Measurements from ENCODE around the gene BAIAP3.
"Not testable (repeated sequence)": the region's sequence is repeated elsewhere in the genome, so short reads cannot be mapped to it uniquely, and the experiment has no call there.

The BAIAP3 gene, protein sequence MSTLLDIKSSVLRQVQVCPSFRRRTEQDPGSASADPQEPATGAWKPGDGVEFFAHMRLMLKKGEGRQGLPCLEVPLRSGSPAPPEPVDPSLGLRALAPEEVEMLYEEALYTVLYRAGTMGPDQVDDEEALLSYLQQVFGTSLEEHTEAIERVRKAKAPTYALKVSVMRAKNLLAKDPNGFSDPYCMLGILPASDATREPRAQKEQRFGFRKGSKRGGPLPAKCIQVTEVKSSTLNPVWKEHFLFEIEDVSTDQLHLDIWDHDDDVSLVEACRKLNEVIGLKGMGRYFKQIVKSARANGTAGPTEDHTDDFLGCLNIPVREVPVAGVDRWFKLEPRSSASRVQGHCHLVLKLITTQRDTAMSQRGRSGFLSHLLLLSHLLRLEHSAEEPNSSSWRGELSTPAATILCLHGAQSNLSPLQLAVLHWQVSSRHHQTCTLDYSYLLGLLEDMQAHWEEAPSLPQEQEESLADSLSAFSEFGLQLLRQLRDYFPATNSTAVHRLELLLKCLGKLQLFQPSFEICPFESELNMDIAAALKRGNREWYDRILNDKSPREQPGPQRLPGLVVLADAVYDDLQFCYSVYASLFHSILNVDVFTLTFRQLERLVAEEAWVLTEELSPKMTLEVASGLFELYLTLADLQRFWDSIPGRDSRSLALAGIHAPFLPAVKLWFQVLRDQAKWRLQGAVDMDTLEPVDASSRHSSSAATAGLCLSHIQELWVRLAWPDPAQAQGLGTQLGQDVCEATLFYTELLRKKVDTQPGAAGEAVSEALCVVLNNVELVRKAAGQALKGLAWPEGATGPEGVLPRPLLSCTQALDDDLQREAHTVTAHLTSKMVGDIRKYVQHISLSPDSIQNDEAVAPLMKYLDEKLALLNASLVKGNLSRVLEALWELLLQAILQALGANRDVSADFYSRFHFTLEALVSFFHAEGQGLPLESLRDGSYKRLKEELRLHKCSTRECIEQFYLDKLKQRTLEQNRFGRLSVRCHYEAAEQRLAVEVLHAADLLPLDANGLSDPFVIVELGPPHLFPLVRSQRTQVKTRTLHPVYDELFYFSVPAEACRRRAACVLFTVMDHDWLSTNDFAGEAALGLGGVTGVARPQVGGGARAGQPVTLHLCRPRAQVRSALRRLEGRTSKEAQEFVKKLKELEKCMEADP

DNA sequence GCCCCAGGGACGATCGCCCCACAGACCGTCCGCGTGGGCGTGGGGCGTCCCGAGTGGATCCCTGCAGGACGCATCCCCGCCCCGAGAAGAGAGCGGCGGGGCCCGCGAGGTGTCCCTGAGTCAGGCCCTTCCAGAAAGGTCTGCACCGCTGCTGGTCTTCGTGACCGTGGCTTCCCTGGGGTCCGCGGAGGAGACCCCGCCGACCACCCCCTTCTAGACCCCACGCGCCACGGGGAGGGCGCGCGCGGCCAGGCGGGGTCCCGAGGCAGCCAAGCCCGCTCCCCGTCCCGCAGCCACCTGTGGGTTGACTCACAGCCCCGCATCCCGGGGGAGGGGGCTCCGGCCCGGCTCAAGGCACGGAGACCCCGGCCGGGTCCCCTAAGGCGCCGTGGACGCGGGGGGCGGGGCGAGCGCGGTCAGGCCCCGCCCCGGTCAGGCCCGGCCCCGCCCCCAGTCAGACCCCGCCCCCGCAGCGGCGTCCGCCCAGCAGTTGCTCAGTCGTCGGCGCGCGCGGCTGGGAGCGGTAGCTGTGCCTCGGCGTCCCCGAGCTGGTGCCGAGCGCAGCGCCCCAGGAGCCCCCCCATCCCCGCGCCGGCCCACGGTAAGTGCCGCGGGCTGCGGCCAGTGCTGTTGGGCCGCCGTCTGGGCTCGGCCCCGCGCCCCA is at the start of gene BAIAP3:
BAIAP3 (plus strand) TSS at position 497 of the 664 bp plus-strand sequence. CDS start 4,905 bp downstream, outside the sequence.
- no peak for DNase-seq

DNA sequence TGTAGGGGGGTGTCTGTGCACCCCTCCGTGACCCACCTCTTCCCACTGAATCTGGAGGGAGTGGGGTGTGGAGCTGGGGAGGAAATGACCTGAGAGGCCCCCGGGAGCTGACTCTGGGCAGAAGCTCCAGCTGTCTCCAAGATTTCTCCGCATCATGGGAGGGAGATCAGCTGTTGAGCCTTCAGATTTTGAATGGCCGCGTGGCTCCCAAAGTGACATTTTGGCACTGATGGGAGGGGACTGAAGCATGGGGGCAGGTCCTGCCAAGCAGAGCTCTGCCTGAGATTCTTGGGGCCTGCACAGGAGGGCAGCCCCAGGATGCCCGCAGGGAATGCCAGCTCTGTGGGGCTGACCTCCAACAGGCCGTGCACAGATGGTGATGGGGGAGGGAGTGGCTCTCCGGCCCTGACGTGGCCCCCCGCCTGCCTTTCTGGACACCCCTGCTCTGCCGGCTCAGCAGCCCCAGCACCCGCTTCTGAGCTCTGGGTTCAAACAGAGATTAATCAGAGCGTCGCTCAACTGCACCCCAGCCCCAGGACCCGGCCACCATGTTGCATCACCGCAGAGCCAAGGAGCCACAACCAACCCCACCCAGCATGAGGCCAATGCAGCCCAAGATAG is 49.3 kb upstream of the BAIAP3 start:
- no peak for DNase-seq

DNA sequence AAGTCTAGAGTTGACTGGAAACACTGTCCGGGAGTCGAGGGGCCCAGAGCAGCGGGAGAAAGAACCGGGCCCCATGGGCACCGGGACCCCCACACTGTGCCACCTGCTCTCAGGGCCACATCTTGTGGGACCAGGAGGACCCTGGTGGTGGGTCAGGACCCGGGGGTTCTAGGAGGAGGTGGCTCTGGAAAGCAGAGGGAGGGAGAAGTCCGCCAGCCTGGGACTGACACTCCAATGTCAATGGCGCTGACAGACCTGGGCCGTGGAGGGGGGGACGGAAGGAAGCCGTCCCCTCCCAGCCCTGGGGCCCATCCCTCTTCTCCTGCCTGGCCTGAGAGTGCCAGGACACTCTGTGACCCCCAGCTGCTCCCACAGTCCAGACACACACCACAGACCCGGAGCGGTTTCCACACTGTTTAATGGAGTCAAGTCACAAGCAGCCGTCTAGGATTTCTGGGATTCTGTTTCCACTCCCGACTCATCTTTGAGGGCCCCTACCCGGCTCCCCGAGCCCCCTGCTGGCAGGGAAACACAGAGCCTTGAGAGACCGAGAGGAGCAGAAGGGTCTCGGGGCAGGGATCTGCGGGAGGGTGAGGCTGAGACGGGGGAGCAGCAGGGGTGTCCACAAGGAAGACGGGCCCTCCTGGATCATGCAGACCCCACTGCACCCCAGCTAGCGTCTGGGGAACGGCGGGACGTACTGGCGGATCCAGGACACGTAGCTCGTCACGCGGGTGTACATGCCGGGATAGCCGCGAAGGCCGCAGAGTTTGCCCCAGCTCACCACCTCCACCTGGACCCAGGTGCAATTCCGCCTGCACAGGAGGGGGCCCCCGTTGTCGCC is 47.6 kb upstream of the BAIAP3 start:
- DNase-seq = no peak

DNA sequence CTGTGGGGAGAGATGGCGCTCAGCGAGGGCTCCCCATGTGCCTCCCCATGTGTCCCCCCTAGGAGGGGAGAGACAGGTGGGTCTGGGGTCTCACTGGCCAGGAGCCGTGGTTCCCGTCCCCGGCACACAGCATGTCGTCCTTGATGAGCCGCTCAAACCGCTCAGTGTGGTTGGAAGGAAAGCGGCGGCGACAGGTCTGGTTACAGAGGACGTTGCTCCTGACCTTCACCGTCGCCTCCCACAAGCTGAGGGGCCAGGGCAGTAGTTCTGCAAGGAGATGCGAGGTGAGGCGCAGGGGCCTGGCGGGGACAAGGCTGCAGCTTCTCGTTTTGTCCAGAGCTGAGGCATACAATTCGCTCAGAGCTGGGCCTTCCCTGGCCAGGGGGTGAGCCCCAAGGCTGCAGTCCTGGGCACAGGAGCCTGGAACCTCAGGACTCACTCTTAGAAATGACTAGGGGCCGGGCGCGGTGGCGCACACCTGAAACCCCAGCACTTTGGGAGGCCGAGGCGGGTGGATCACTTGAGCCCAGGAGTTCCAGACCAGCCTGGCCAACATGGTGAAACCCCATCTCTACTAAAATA is 46.8 kb upstream of the BAIAP3 start:
- no peak for DNase-seq

DNA sequence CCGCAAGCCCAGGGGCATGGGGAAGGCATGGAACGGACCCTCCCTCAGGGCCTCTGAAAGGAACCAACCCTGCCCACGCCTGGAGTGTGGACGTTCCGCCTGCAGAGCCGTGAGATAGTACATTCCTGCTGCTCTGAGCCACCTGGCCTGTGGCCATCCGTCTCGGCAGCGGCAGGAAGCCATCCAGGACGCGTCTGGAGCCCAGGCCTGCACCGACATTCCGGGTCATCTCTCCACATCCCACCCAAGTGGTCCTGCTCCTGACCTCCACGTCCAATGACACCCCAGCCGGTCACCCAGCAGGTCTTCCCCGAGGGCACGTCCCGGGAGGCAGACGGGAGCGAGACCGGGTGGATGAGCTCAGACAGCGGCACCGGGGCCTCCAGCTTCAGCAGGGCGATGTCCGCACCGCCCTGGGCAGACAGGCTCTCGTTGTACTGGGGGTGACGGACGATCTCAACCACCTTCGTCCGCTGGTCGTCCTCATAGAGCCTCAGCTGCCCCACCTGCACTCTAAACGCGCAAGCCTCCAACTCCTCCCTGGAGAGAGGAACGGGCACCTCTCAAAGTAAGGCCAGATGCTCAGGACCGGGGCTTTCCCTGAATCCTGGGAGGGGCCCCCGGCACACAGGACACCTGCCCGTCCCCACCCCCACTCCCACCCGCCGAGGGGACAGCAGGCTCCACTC is 45.3 kb upstream of the BAIAP3 start:
- DNase-seq = no peak

DNA sequence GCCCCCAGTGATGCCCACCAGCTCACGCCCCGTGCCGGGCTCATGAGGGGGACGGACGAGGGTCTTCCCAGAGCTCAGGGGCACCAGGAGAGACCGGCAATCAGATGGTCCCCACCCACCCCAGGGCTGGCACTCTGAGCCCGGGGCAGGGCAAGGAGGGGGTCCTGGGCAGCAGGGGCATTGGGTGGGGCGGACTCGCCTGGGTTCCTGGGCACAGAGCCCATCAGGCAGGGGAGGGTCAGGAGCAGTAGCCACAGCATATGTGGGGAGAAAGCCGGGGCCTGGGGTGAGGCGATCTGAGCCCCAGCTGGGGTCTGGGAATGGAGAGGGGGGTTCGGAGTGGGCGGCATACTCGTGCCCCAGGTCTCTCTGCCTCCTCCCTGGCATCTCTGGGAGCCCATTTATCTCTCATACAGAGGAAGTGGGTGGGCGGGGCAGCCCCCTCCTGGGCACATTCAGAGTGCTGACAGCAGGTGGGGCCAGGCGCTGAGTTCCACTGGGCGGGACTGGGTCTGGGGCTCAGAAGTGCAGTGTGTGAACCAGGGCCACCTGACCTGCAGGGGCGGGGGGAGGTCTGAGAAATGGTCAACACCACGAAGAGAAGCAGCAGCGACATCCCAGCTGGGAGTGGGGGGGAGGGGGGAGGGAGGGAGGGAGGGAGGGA is 44.5 kb upstream of the BAIAP3 start:
- DNase-seq = no peak

DNA sequence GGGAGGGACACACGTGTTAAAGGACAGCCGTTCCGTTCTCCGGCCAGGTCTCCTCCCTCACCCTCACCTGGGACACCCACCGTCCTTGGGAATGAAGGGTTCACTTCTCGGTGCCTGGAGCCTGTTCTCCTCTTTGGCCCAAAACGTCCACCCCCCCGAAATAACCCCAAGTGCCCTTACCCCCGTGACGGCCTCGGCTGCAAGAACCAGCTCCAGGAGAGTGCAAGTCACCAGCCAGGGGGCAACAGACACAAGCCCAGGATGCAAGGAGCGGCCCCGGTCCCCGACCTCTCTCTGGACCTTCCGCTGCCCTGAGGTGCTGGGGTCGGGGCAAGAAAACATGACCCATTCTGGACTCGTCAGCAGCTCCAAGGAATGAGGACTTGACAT is 44.0 kb upstream of the BAIAP3 start:
- no peak for DNase-seq

DNA sequence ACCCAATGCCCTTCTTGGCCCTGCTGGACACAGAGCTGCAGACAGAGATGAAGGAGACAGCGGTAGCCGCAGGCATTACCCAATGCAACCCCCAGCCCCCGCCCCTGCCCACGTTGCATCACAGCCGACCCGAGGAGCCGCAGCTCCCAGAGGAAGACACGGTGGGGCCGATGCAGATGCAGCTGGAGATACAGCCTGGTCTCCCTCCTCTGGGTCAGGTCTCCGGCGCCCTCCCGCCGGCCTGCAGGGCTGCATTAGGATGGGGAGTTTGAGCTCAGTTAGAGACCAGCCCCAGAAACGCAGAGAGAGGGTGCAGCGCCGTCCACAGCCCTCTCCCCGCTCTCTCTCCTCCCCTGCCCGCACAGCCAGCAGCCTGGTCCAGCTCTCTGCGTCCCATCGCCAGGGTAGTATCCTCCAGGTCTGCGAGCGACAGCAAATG is 43.4 kb upstream of the BAIAP3 start:
- no peak for DNase-seq

DNA sequence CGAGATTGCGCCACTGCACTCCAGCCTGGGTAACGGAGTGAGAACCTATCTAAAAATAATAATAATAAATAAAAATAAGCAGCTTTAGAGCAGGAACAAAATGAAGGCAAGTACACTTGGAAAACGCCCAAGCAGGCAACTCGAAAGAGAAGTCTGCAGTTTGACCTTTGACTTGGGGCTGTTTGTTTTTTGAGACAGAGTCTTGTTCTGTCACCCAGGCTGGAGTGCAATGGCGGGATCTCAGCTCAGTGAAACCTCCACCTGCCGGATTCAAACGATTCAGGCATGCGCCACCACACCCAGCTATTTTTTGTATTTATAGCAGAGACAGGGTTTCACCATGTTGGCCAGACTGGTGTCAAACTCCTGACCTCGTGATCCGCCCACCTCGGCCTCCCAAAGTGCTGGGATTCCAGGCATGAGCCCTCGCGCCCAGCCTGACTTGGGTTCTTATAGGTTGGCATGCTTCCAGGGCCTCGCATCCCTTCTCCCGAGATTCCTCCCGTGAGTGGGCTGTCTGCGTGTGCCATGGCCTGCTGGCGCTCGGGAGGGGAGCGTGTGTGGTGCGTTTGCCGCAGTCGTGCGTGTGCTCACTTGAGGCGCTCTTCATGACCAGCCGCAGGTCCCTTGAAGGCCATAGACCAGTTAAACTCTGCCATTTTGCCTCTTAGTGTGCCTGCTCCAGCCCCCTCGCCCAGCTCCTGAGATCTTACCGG is 42.4 kb upstream of the BAIAP3 start:
- no peak for DNase-seq

DNA sequence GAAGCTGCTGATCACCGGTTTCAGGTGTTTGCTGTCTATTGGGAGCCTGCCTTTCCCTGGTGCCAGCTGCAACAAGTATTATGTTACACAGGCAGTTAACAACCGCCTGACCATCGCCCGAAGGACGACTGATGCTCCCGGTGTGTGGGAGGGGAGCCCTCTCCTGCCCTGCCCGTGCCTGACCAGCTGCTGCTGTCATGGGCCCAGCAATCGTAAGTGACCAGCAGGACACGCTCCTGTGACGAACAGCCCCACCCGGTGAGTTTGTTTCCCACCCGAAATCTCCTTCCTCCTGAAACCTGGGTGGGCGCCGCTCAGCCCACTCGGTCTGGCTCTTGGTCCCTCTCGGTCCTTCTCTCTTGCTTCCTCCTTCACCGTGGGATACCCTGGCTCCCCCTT is 41.9 kb upstream of the BAIAP3 start:
- no peak for DNase-seq

DNA sequence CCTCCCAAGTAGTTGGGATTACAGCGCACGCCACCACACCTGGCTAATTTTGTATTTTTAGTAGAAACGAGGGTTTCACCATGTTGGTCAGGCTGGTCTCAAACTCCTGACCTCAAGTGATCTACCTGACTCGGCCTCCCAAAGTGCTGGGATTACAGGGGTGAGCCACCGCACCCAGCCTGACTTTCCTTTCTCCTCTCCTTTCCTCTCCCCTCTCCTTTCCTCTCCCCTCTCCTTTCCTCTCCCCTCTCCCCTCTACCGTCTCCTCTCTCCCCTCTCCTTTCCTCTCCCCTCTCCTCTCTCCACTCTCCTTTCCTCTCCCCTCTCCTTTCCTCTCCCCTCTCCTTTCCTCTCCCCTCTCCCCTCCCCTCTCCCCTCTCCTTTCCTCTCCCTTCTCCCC is 41.2 kb upstream of the BAIAP3 start:
- not testable (repeated sequence) for DNase-seq

DNA sequence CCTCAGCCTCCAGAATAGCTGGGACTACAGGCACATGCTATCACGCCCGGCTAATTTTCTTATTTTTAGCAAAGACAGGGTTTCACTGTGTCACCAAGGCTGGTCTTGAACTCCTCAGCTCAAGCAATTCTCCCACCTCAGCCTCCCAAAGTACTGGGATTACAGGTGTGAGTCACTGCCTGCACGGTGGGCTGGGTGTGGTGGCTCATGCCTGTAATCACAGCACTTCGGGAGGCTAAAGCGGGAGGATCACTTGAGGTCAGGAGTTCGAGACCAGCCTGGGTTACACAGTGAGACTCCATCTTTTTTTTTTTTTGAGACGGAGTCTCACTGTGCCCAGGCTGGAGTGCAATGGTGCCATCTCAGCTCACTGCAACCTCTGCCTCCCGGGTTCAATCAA is 40.6 kb upstream of the BAIAP3 start:
- not testable (repeated sequence) for DNase-seq

DNA sequence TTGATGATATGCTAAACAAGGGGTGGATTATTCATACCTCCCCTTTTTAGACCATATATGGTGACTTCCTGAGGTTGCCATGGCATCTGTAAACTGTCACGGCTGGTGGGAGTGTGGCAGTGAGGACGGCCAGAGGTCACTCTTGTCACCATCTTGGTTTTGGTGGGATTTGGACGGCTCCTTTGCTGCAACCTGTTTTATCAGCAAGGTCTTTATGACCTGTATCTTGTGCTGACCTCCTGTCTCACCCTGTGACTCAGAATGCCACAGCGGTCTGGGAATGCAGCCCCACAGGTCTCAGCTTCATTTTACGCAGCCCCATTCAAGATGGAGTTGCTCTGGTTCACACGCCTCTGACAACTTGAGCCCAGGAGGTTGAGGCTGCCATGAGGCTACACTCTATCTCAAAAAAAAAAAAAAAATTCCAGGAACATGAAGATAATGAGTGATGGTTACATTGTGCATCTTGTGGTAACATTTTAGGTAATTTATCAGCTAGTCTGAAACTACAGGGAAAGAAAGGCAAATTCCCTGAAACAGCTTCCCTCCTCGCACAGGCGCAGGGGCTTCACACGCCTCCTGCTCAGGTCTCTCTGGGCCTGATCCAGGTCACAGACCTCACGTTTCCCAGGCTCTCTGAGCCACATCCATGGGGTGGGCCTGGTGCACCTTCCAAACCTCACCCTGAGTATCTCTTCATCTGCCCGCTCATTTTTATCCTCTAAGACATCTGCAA is 39.4 kb upstream of the BAIAP3 start:
- DNase-seq = no peak

DNA sequence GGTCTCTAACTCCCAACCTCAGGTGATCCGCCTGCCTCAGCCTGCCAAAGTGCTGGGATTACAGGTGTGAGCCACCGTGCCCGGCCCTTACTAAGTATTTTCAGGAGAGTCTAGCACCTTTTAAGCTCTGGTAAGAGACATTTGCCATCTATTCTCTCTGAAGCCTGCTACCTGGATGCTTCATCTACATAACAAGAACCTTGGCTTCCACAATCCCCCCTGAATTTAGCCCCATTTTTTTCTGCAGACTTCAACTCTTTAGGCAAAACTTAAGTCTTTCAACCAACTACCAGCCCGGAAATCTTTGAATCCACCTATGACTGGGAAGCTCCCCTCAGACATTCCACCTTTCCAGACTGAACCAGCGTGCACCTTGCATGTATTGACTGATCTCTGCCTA is 38.0 kb upstream of the BAIAP3 start:
- no peak for DNase-seq

DNA sequence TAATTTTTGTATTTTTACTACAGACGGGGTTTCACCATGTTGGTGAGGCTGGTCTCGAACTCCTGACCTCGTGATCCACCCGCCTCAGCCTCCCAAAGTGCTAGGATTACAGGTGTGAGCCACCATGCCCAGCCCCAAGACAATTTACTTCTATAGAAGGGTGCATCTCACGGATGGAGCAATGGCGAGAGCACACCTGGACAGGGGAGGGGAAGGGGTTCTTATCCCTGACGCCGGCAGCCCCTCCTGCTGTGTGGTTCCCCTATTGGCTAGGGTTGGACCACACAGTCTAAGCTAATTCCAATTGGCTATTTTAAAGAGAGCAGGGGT is 36.8 kb upstream of the BAIAP3 start:
- DNase-seq = not testable (repeated sequence)

DNA sequence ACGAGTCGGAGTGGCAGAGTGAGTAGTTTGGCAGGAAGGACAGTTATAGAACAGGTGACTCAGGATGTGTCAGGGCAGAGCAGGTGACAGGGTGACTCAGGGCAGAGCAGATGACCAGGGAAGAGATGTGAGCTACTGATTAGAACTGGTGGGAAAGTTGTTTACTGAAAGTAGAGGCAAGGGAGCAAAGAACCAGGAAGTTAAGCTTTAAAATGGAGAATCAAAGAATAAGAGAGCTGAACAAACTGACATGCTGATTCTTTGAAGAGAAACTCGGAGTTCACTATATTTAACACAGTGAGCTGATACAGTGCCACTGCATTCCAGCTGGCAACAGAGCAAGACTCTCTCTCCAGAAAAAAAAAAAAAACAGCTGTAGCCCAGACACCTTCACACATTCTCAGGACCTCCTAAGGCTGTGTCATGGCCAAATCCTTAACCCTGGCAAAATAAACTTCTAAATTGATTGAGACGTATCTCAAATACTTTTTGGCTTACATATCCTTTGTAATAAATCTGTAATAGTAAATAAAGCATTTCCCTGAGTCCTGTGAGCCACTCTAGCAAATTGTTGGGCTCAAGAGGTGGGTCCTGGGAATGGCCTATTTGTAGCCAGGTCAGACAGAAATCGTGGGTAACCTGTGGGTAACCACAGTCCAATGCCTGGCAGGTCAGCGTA is 36.3 kb upstream of the BAIAP3 start:
- no peak for DNase-seq

DNA sequence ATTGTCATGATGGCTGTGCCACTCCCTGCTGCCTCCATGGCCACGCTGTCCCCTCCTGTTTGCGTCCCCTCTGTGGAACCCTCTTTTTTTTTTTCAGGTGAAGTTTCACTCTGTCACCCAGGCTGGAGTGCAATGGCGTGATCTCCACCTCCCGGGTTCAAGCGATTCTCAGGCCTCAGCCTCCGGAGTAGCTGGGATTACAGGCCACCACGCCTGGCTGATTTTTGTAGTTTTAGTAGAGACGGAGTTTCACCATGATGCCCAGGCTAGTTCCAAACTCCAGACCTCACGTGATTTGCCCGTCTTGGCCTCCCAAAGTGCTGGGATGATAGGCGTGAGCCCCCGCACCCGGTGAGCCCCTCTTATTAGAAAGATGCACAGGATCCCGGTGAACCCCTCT is 35.0 kb upstream of the BAIAP3 start:
- no peak for DNase-seq

Data from Kasumi-1 (cell line).